Coronary artery (tissue), 2 donors: ENCODE results near the gene CXXC1.

Source experiments
- DNase-seq: peaks from one replicate; pipeline ENCODE4 v3.0.0-alpha.2; 2017; ENCODE audit warnings: low spot score
- H3K27ac ChIP-seq, 2 donors: fragments of 200-600 bp; sonication (generic); one replicate each; pipeline ENCODE4 v1.5.1; 2016 to 2019
- H3K4me3 ChIP-seq: fragments of 200-600 bp; sonication (generic); 2 replicates; pipeline ENCODE4 v1.5.1; 2016; ENCODE audit warnings: mild to moderate bottlenecking, moderate library complexity
- TF ChIP-seq, protein P1 (sequence below): fragments of 200-600 bp; sonication (generic); IDR thresholded peaks from one replicate; pipeline ENCODE4 v1.5.1; 2019; ENCODE audit warnings: antibody characterized with exemption

CXXC1 gene

DNA sequence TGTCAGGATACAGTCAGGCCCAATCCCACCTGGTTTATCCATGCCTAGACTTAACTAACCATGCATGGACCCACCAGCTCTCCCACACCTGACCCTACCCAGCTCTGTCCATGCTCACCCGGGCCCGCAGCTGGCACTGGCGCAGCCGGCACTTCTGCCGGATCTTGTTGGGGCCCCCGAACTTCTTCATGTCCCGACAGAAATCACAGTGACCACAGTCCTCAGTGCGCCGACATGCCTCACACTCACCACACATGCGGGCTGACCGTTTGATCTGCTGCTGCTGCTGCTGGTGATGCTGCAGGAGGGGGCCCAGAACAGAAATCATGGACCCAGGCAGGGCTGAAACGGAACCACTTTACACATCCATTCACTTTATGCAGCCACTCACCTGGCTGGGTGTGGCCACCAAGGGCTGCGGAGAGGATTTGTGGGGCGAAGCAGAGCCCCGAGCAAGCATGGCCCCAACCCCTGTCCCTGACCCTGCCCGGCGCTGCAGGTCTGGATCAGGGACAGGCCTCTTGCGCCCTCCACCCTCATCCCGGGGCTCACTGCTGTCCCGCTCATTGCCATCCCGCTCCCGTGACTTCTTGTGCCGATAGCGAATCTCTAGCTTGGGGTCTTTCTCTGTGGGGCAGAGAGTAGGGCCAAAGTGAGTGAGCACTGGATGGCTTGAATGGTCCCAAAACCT lies 1.7 kb downstream of the CXXC1 start:
- DNase-seq, result no peak
- Histone ChIP-seq H3K4me3 (no peak overlapping the region), H3K27ac (no peak overlapping the region)
- TF ChIP-seq, protein P1, sequence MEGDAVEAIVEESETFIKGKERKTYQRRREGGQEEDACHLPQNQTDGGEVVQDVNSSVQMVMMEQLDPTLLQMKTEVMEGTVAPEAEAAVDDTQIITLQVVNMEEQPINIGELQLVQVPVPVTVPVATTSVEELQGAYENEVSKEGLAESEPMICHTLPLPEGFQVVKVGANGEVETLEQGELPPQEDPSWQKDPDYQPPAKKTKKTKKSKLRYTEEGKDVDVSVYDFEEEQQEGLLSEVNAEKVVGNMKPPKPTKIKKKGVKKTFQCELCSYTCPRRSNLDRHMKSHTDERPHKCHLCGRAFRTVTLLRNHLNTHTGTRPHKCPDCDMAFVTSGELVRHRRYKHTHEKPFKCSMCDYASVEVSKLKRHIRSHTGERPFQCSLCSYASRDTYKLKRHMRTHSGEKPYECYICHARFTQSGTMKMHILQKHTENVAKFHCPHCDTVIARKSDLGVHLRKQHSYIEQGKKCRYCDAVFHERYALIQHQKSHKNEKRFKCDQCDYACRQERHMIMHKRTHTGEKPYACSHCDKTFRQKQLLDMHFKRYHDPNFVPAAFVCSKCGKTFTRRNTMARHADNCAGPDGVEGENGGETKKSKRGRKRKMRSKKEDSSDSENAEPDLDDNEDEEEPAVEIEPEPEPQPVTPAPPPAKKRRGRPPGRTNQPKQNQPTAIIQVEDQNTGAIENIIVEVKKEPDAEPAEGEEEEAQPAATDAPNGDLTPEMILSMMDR, result no peak

GRCh38 chr18:50285071-50285470 lies 2.4 kb downstream of the CXXC1 start:
- Histone ChIP-seq H3K4me3 (no peak overlapping the region), H3K27ac (no peak overlapping the region)
- no peak for DNase-seq
- TF ChIP-seq, protein P1, result no peak

GRCh38 chr18:50284255-50284885 lies 3.1 kb downstream of the CXXC1 start:
- no peak overlapping the region for H3K27ac ChIP-seq
- no peak for DNase-seq
- TF ChIP-seq, protein P1, result no peak

DNA sequence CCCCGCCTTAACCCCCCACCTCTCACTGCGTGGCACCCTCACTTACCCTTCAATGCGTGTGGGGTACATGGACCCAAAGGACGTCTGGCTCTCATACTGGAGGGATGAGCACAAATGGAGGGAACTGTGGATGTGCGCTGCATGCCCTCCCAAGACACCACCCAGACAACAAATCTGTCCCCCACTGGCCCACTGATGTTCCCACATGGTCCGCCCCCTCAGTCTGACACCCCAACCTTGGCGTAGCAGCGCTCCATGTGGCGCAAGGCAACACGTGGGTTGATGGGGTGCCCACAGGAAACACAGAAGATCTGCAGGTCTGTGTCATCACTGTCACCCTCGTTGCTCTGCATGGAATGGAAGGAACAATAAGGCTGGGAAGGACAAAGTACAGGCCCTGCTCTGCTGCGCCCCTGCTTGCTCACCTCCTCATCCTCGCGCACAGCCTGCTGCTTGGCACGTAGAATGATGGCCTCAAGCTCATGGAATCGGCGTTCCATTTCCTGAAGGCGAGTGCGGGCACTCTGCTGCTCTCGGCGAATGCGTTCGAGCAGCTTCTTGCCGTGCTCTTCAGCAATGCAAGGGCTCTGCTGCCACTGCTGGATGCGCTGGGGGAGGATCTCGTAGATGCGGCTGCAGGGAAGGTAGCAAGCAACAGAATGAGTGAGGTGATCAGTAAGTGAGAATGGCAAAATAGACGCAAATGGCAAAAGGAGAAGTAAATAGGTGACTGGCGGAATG lies 3.9 kb downstream of the CXXC1 start:
- no peak overlapping the region for H3K4me3 ChIP-seq
- no peak overlapping the region for H3K27ac ChIP-seq
- no peak for DNase-seq
- TF ChIP-seq, protein P1, result no peak

More at GRCh38 chr18:50284255-50284885, 3.1 kb downstream of the CXXC1 start:
- no peak overlapping the region for H3K4me3 ChIP-seq

GRCh38 chr18:50282521-50283335 lies 4.8 kb downstream of the CXXC1 start:
- Histone ChIP-seq H3K27ac (no peak overlapping the region), H3K4me3 (no peak overlapping the region)
- TF ChIP-seq, protein P1, result no peak
- DNase-seq, result no peak

GRCh38 chr18:50281972-50282520 lies 5.4 kb downstream of the CXXC1 start:
- Histone ChIP-seq H3K4me3 (peak overlapping the region; percentile 88), H3K27ac (peak overlapping the region; percentile 91 to 96)
- TF ChIP-seq, protein P1, result no peak
- no peak for DNase-seq
